Mesenchymal stem cell (in vitro differentiated cells and primary cell): ENCODE measurements around the gene EGFR.

ENCODE experiments used
- DNase-seq: peaks from one replicate; pipeline ENCODE4 v3.0.0-alpha.2; 2013
- H2AFZ ChIP-seq: one replicate; pipeline ENCODE4 v1.6.1; 2013; ENCODE audit warnings: low read depth, mild to moderate bottlenecking, control low read depth, inconsistent platforms, low read length, moderate library complexity
- H2AK5ac ChIP-seq: 2 replicates; pipeline ENCODE4 v1.6.1; 2013; ENCODE audit warnings: low read length, moderate library complexity, mild to moderate bottlenecking, inconsistent platforms; ENCODE audit not compliant: severe bottlenecking
- H2BK120ac ChIP-seq: one replicate; pipeline ENCODE4 v1.6.1; 2013; ENCODE audit warnings: low read depth, mild to moderate bottlenecking, inconsistent platforms, low read length, moderate library complexity
- H2BK12ac ChIP-seq, 2 experiments: one replicate each; pipeline ENCODE4 v1.6.1; 2013; ENCODE audit warnings: inconsistent platforms in 2 of 2, low read length in 2 of 2, mild to moderate bottlenecking in 2 of 2, moderate library complexity in 2 of 2, control low read depth in 1 of 2
- H2BK15ac ChIP-seq: one replicate; pipeline ENCODE4 v1.6.1; 2013; ENCODE audit warnings: mild to moderate bottlenecking, low read depth, inconsistent platforms; ENCODE audit not compliant: poor library complexity, severe bottlenecking
- H2BK5ac ChIP-seq: 2 replicates; pipeline ENCODE4 v1.6.1; 2013; ENCODE audit warnings: low read depth, mild to moderate bottlenecking, low read length, control low read depth, inconsistent platforms; ENCODE audit not compliant: poor library complexity, severe bottlenecking
- H3K14ac ChIP-seq, 2 experiments: one replicate each; pipeline ENCODE4 v1.6.1; 2013; ENCODE audit warnings: inconsistent platforms in 2 of 2, low read length in 2 of 2, control low read depth in 1 of 2, mild to moderate bottlenecking in 1 of 2, moderate library complexity in 1 of 2
- H3K18ac ChIP-seq, 2 experiments: one replicate each; pipeline ENCODE4 v1.6.1; 2013; ENCODE audit warnings: inconsistent platforms in 2 of 2, low read length in 2 of 2, control low read depth in 1 of 2, low read depth in 1 of 2, mild to moderate bottlenecking in 1 of 2
- H3K23ac ChIP-seq, 2 experiments: one replicate each; pipeline ENCODE4 v1.6.1; 2013; ENCODE audit warnings: inconsistent platforms in 2 of 2, low read length in 2 of 2, mild to moderate bottlenecking in 2 of 2, moderate library complexity in 2 of 2, control low read depth in 1 of 2
- H3K27ac ChIP-seq: 2 replicates; pipeline ENCODE4 v1.5.1; 2013; ENCODE audit warnings: mild to moderate bottlenecking, moderate library complexity, low read length, control low read depth, inconsistent platforms; ENCODE audit not compliant: poor library complexity, severe bottlenecking
- H3K27me3 ChIP-seq, 2 experiments: 2 replicates each; pipeline versions ENCODE4 v1.6.1 to v1.7.0; 2013; ENCODE audit warnings: low read length in 2 of 2, mild to moderate bottlenecking in 2 of 2, moderate library complexity in 2 of 2, control low read depth in 1 of 2, inconsistent platforms in 1 of 2; ENCODE audit not compliant: control insufficient read depth in 1 of 2, insufficient read depth in 1 of 2
- H3K36me3 ChIP-seq, 2 experiments: 2 replicates each; pipeline versions ENCODE4 v1.6.1 to v1.7.0; 2013; ENCODE audit warnings: low read length in 2 of 2, control low read depth in 1 of 2, inconsistent platforms in 1 of 2, low read depth in 1 of 2, mild to moderate bottlenecking in 1 of 2; ENCODE audit not compliant: insufficient read depth in 2 of 2, control insufficient read depth in 1 of 2
- H3K4ac ChIP-seq, 2 experiments: one replicate each; pipeline ENCODE4 v1.6.1; 2013; ENCODE audit warnings: inconsistent platforms in 2 of 2, low read length in 2 of 2, mild to moderate bottlenecking in 2 of 2, moderate library complexity in 2 of 2, control low read depth in 1 of 2, low read depth in 1 of 2
- H3K4me1 ChIP-seq: 2 replicates; pipeline ENCODE4 v1.6.1; 2013; ENCODE audit warnings: low read depth, low read length, control low read depth; ENCODE audit not compliant: control insufficient read depth, insufficient read depth
- H3K4me2 ChIP-seq: 2 replicates; pipeline ENCODE4 v1.6.1; 2013; ENCODE audit warnings: low read length, mild to moderate bottlenecking, inconsistent platforms; ENCODE audit not compliant: poor library complexity, severe bottlenecking
- H3K4me3 ChIP-seq, 2 experiments: 2 replicates each; pipeline versions ENCODE4 v1.5.1 to v1.7.0; 2013; ENCODE audit warnings: low read length in 2 of 2, mild to moderate bottlenecking in 2 of 2, control low read depth in 1 of 2, low read depth in 1 of 2; ENCODE audit not compliant: insufficient read depth in 1 of 2
- H3K79me1 ChIP-seq: replicated peaks from 2 replicates; pipeline ENCODE4 v1.6.1; 2013; ENCODE audit warnings: mild to moderate bottlenecking, control low read depth, low read length, inconsistent platforms; ENCODE audit not compliant: poor library complexity, severe bottlenecking
- H3K9ac ChIP-seq: 2 replicates; pipeline ENCODE4 v1.7.0; 2013; ENCODE audit warnings: mild to moderate bottlenecking, low read length, moderate library complexity
- H3K9me3 ChIP-seq: 2 replicates; pipeline ENCODE4 v1.7.0; 2013; ENCODE audit warnings: mild to moderate bottlenecking, low read length; ENCODE audit not compliant: control insufficient read depth
- H4K8ac ChIP-seq: one replicate; pipeline ENCODE4 v1.6.1; 2013; ENCODE audit warnings: inconsistent platforms, mild to moderate bottlenecking, low read length, moderate library complexity
- H4K91ac ChIP-seq: one replicate; pipeline ENCODE4 v1.6.1; 2013; ENCODE audit warnings: mild to moderate bottlenecking, low read length, inconsistent platforms
- WGBS: methylation state at CpG from one replicate; pipeline ENCODE4 v1.1.7; 2013; ENCODE audit warnings: mixed read lengths; 5-methylcytosine and 5-hydroxymethylcytosine counted together

EGFR gene

DNA sequence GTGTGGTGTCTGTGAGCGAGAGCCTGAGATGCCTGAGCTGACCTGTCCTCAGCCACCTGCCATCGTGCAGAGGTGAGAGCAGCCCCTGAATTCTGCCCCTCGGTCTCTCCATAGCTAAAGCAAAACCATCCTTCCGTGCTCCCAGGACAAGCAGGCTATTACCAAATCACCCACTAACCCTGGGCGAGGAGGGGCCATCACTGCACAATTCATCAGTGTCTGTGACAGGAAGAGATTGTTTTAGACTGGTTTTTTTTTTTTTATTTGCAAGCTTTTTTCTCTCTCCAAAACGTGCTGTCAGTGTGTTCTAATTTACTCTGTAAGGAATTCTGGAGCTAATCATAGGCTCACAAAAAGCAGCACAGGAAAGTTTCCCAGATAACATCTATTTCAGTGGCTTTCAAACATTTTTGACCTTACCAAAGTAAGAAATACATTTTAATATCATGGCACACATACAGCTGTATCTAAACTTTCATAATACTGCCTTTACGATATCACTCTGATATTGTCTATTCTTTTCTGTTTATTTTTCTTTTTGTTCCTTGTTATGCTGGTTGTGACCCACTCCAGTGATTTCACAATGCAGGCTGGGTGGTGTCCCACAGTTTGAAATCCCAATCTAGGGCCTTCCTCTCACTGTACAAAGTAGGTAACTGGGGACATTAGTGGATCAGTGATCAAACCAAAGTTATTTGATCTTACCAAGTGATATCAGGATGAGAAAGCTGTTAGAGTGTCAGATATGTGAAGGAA, 62.8 kb downstream of the EGFR start:
- Histone ChIP-seq H3K9me3 (no peaks in the 10 kb centered on the region), H2AFZ (no peak overlapping the region), H3K14ac (peak overlapping the region in 1 of 2 experiments; percentile 23), H3K27ac (no peak overlapping the region), H3K27me3 (no peaks in the 10 kb centered on the region), H4K91ac (peak overlapping the region; percentile 25), H3K4ac (peak overlapping the region in 1 of 2 experiments; percentile 6), H2BK15ac (peak overlapping the region; percentile 48), H3K4me2 (no peak overlapping the region), H3K9ac (peak overlapping the region; percentile 48), H4K8ac (peak overlapping the region; percentile 27), H3K4me1 (peaks cover 37% of the 10 kb centered on the region), H2BK120ac (no peak overlapping the region), H2BK12ac (peak overlapping the region; percentile 33 to 44), H3K4me3 (peak overlapping the region in 1 of 2 experiments; percentile 40), H2BK5ac (no peak overlapping the region), H3K79me1 (peaks cover 33% of the 10 kb centered on the region), H3K23ac (no peak overlapping the region), H3K36me3 (peaks cover 16 to 22% of the 10 kb centered on the region in 2 experiments), H2AK5ac (no peak overlapping the region), H3K18ac (peak overlapping the region; percentile 78 to 80)
- DNase-seq: no peak
- WGBS: 60% methylated on average over 3 of the region's 7 CpGs

DNA sequence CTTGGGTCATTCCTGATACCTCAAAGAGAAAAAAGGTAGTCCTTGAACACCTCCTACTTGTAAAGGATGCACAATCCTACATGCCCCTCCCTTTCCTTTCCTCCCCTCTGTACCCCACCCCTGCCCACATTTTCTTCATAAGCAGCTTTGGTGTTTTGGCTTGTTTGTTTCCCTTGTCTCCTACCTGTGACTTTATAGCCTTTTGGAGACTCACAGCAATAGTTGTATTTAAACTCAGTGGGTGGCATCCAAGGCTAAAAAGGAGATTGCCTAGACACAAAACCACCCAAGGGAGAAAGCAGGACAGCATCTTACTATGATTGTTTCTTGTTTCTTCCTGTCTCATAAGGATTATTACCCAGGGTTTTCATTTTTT, 63.4 kb downstream of the EGFR start:
- H4K91ac ChIP-seq: no peak overlapping the region
- H2BK15ac ChIP-seq: no peak overlapping the region
- no peaks in the 10 kb centered on the region for H3K9me3 ChIP-seq
- no peak overlapping the region for H2AFZ ChIP-seq
- H3K4me1 ChIP-seq: peaks cover 39% of the 10 kb centered on the region
- H3K4me2 ChIP-seq: no peak overlapping the region
- H3K4ac ChIP-seq: no peak overlapping the region
- H4K8ac ChIP-seq: no peak overlapping the region
- no peak overlapping the region for H2BK120ac ChIP-seq
- DNase-seq: no peak
- peak overlapping the region; percentile 48 for H3K9ac ChIP-seq
- no peak overlapping the region for H3K23ac ChIP-seq
- no peak overlapping the region for H3K14ac ChIP-seq
- H3K18ac ChIP-seq: no peak overlapping the region
- no peak overlapping the region for H3K4me3 ChIP-seq
- H3K79me1 ChIP-seq: peaks cover 33% of the 10 kb centered on the region
- peaks cover 16 to 22% of the 10 kb centered on the region in 2 experiments for H3K36me3 ChIP-seq
- H3K27ac ChIP-seq: no peak overlapping the region
- no peak overlapping the region for H2AK5ac ChIP-seq
- no peak overlapping the region for H2BK5ac ChIP-seq
- H3K27me3 ChIP-seq: no peaks in the 10 kb centered on the region
- H2BK12ac ChIP-seq: peak overlapping the region in 1 of 2 experiments; percentile 29

DNA sequence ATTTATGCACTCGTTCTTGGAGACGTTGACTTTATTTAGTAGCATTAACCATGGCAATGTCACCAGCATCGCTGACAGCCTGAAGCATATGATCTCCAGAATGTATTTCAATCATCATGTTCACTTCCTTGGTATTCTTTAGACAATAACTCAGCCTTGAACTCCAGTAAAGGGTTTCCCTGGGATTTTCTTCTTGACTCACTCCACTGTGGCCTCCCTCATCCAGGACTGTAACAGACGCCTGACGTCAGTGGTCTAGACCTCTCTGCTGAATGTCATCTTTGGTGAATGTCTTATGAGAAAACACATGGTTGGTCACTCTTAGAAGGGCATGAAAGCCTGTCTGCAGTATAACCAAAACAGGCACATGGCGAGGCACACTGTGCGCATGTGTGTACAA, 64.4 kb downstream of the EGFR start:
- Histone ChIP-seq H2BK5ac (no peak overlapping the region), H3K36me3 (peaks cover 10 to 25% of the 10 kb centered on the region in 2 experiments), H3K79me1 (peaks cover 26% of the 10 kb centered on the region), H3K18ac (no peak overlapping the region), H3K14ac (no peak overlapping the region), H3K4me2 (no peak overlapping the region), H3K27ac (no peak overlapping the region), H3K4me1 (peaks cover 46% of the 10 kb centered on the region), H2BK15ac (no peak overlapping the region), H3K27me3 (no peaks in the 10 kb centered on the region), H3K23ac (no peak overlapping the region), H3K9ac (no peak overlapping the region), H2AFZ (no peak overlapping the region), H4K8ac (no peak overlapping the region), H2BK12ac (no peak overlapping the region), H3K4me3 (no peak overlapping the region), H2AK5ac (peak overlapping the region; percentile 35), H4K91ac (no peak overlapping the region), H3K9me3 (no peaks in the 10 kb centered on the region), H2BK120ac (no peak overlapping the region), H3K4ac (peak overlapping the region in 1 of 2 experiments; percentile 59)
- WGBS: 89% methylated on average over 7 of the region's 7 CpGs
- peak; percentile 83 for DNase-seq

DNA sequence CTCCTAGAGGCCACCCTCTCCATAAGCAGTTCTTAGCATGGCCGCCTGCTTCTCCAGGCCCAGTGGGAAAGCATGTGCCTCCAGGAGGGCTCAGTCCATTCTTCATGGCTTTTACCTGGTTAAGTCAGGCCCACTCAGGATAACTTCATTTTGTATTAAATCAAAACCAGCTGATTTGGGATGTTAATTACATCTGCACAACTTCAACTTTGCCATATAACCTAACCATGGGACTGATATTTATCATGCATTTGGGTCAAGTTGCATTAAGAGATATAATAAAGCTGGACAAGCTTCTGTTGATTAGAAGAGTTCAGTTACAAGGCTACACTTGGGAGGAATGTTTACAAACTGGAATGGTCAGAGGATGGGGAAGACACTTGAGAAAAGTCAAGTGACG, 65.5 kb downstream of the EGFR start:
- Histone ChIP-seq H3K79me1 (peaks cover 17% of the 10 kb centered on the region), H3K4ac (peak overlapping the region in 1 of 2 experiments; percentile 0), H2AK5ac (no peak overlapping the region), H3K14ac (no peak overlapping the region), H4K8ac (peak overlapping the region; percentile 19), H3K4me1 (peaks cover 37% of the 10 kb centered on the region), H3K36me3 (peaks cover 4 to 25% of the 10 kb centered on the region in 2 experiments), H3K9ac (no peak overlapping the region), H2AFZ (no peak overlapping the region), H2BK12ac (peak overlapping the region; percentile 38 to 42), H2BK5ac (no peak overlapping the region), H3K9me3 (no peaks in the 10 kb centered on the region), H3K27me3 (no peaks in the 10 kb centered on the region), H2BK120ac (peak overlapping the region; percentile 78), H4K91ac (no peak overlapping the region), H3K23ac (no peak overlapping the region), H3K4me3 (no peak overlapping the region), H3K4me2 (no peak overlapping the region), H3K27ac (no peak overlapping the region), H2BK15ac (no peak overlapping the region), H3K18ac (peak overlapping the region in 1 of 2 experiments; percentile 80)
- WGBS: 95% methylated on average over 2 of the region's 2 CpGs
- DNase-seq: no peak
